ENCODE measurements around the gene CTBS. TPM values are rescaled to one million over a fixed set of nuclear protein-coding genes. Genes with fewer than 3 reads are reported as not detected.
A peak's percentile ranks its signal among the peaks of the same experiment; 100 is the strongest.

Gene CTBS
- total and polyA plus RNA-seq, 2 of the 13 experiments (the other 11 are each of a cell fraction or from before 2014, with no cell fraction given): 4.7 to 12.4 TPM

- TF ChIP-seq SNAPC4 (CRISPR knock-in tag; IDR thresholded peaks at IDR 0.05): 0 out of 2 replicates have a peak, but pooled peaks have one; percentile 29
- peak; percentile 67 for TF ChIP-seq NR2F6 (IDR thresholded peaks at IDR 0.05)
- peak; percentile 66 for TF ChIP-seq NR2F6 (CRISPR knock-in tag; IDR thresholded peaks at IDR 0.05)
- peak; percentile 72 for TF ChIP-seq UBTF (CRISPR knock-in tag; IDR thresholded peaks at IDR 0.05)
- no peak for TF ChIP-seq IKZF1 (IDR thresholded peaks at IDR 0.05)
- TF ChIP-seq ZNF687 (CRISPR knock-in tag; IDR thresholded peaks at IDR 0.05): peak; percentile 80
- TF ChIP-seq MAF1 (CRISPR knock-in tag; IDR thresholded peaks at IDR 0.05; ENCODE audit: borderline replicate concordance): 0 out of 2 replicates have a peak, but pooled peaks have one; percentile 30
- TF ChIP-seq PHF8 (CRISPR knock-in tag; IDR thresholded peaks at IDR 0.05): peak; percentile 79
- TF ChIP-seq MAZ (IDR thresholded peaks at IDR 0.05; ENCODE audit: borderline replicate concordance, low read depth, low read length): peak; percentile 67; the same call in 1 of the 2 replicates
- TF ChIP-seq MAZ (CRISPR knock-in tag; IDR thresholded peaks at IDR 0.05; ENCODE audit: low read depth): peak; percentile 58; the same call in 1 of the 2 replicates
- TF ChIP-seq PBX2 (CRISPR knock-in tag; IDR thresholded peaks at IDR 0.05): no peak
- TF ChIP-seq SAFB2 (CRISPR knock-in tag; IDR thresholded peaks at IDR 0.05; ENCODE audit: borderline replicate concordance, low read depth): peak; percentile 67; the same call in 1 of the 2 replicates
- no peak; the same call in 1 of the 2 replicates for TF ChIP-seq E2F5 (CRISPR knock-in tag; conservative IDR thresholded peaks at IDR 0.05)
These were observed 68.1 kb downstream of the CTBS start, which contains the start of the genes GNG5 and SPATA1 (continued) for GRCh38 chr1:84506002-84506728.

All from HepG2 (cell line).